ENCODE measurements around the gene TRIP6.
A peak's percentile ranks its signal among the peaks of the same experiment; 100 is the strongest.

The TRIP6 gene

GRCh38 chr7:100873599-100874299, 6.6 kb downstream of the TRIP6 start:
- no peak for DNase-seq

- DNase-seq = peak in 1 of 51 donors; percentile 16
Observed at GRCh38 chr7:100874300-100874576, 7.1 kb downstream of the TRIP6 start.

- peak; percentile 75 to 99 (median 96) for DNase-seq
Observed at GRCh38 chr7:100874577-100875355, 7.6 kb downstream of the TRIP6 start, which contains the start of gene SRRT. SRRT (plus strand) TSS chr7:100875103; CDS start chr7:100875591, 488 bp downstream.

GRCh38 chr7:100875356-100875751, 8.2 kb downstream of the TRIP6 start:
- peak in 3 of 51 donors; percentile 52 to 63 (median 57) for DNase-seq

- DNase-seq = no peak
Observed at GRCh38 chr7:100878013-100878412, 10.8 kb downstream of the TRIP6 start.

- no peak for DNase-seq
Observed at GRCh38 chr7:100878685-100879084, 11.5 kb downstream of the TRIP6 start.

- peak in 25 of 51 donors; percentile 6 to 75 (median 32) for DNase-seq
Observed at GRCh38 chr7:100879685-100880261, 12.6 kb downstream of the TRIP6 start.

- DNase-seq = peak in 12 of 51 donors; percentile 22 to 47 (median 33)
Observed at GRCh38 chr7:100880645-100881044, 13.5 kb downstream of the TRIP6 start.

- DNase-seq = no peak
Observed at GRCh38 chr7:100881136-100881535, 13.9 kb downstream of the TRIP6 start.

- no peak for DNase-seq
Observed at GRCh38 chr7:100882201-100882600, 15.0 kb downstream of the TRIP6 start.

GRCh38 chr7:100882785-100883526, 15.8 kb downstream of the TRIP6 start:
- peak in 2 of 51 donors; percentile 24 to 28 for DNase-seq

- DNase-seq = no peak
Observed at GRCh38 chr7:100884736-100885439, 17.7 kb downstream of the TRIP6 start.

- no peak for DNase-seq
Observed at GRCh38 chr7:100885440-100886141, 18.4 kb downstream of the TRIP6 start.

- no peak for DNase-seq
Observed at GRCh38 chr7:100886142-100886935, 19.2 kb downstream of the TRIP6 start.

- DNase-seq = no peak
Observed at GRCh38 chr7:100886936-100887515, 19.8 kb downstream of the TRIP6 start.

- no peak for DNase-seq
Observed at GRCh38 chr7:100887516-100888290, 20.5 kb downstream of the TRIP6 start.

- peak in 1 of 51 donors; percentile 36 for DNase-seq
Observed at GRCh38 chr7:100888291-100888987, 21.3 kb downstream of the TRIP6 start.

Measured in hypothalamus (tissue), 51 donors.